Left lung (tissue), 10 donors: ENCODE data around the gene PNKD. TPM values are rescaled to one million over a fixed set of nuclear protein-coding genes. Genes with fewer than 3 reads are reported as not detected.

Source experiments
- ATAC-seq: fragments of 200-7000 bp; cut with Tn5 transposase; one replicate; pipeline ENCODE4 v1.9.1; 2020; ENCODE audit warnings: moderate library complexity
- DNase-seq, 4 donors: peaks; one replicate each; pipeline ENCODE4 v3.0.0-alpha.2; 2013 to 2020
- H3K27ac ChIP-seq, 2 donors: fragments of 200-600 bp; sonication (generic) in 1 of 2; one replicate each; pipeline versions ENCODE4 v1.5.0 to v1.8.0; 2020 to 2021
- H3K27me3 ChIP-seq, 2 donors: fragments of 200-600 bp; sonication (generic) in 1 of 2; one replicate each; pipeline versions ENCODE4 v1.5.0 to v1.8.0; 2020 to 2021
- H3K36me3 ChIP-seq, 2 donors: fragments of 200-600 bp; sonication (generic) in 1 of 2; one replicate each; pipeline versions ENCODE4 v1.5.0 to v1.8.0; 2020 to 2021
- H3K4me1 ChIP-seq, 2 donors: fragments of 200-600 bp; one replicate each; pipeline ENCODE4 v1.8.0; 2021
- H3K4me3 ChIP-seq, 2 donors: fragments of 200-600 bp; sonication (generic) in 1 of 2; one replicate each; pipeline versions ENCODE4 v1.5.0 to v1.8.0; 2020 to 2021; ENCODE audit warnings: mild to moderate bottlenecking in 1 of 2
- H3K9me3 ChIP-seq, 2 donors: fragments of 200-600 bp; sonication (generic) in 1 of 2; one replicate each; pipeline versions ENCODE4 v1.5.0 to v1.8.0; 2020 to 2021
- CTCF ChIP-seq, 2 donors: fragments of 200-600 bp; sonication (generic) in 1 of 2; IDR thresholded peaks; one replicate each; pipeline versions ENCODE4 v1.5.0 to v1.8.0; 2021; ENCODE audit warnings: antibody characterized with exemption in 2 of 2
- intact Hi-C, 2 donors: fragments of 100-400 bp; cut with DNase I; formaldehyde crosslinking; loops; one replicate each; pipeline versions ENCODE4 v1.11.2 to v1.14.2; 2022
- polyA plus RNA-seq, 6 donors: library from polyadenylated mRNA; unstranded; fragments of 120-200 nt; gene quantifications; one replicate each; pipeline ENCODE4 v1.2.1, GENCODE V29; 2013; ENCODE audit not compliant: insufficient read length in 6 of 6
- total RNA-seq, 2 donors: library from RNA; stranded (reverse); fragmentation: NEBNext Ultra II Directional; extraction: Animal tissue kit (Norgen Biotek cat#: 25700); gene quantifications; one replicate each; pipeline ENCODE4 v1.2.1, GENCODE V29; 2021
- donor health status: DM: no; HTN: yes; CAD: no.
- donor health status: DM: no; HTN: no; CAD: no.

PNKD gene
- total and polyA plus RNA-seq, 8 donors = 58.2 to 96.8 (median 62.4) TPM

GRCh38 chr2:218369330-218369729, 99.0 kb downstream of the PNKD start:
- Histone ChIP-seq H3K27me3 (no peaks in the 10 kb centered on the region), H3K4me3 (peak overlapping the region in 1 of 2 donors; percentile 50), H3K4me1 (peaks cover 24 to 71% of the 10 kb centered on the region in 2 donors), H3K36me3 (no peaks in the 10 kb centered on the region), H3K9me3 (peaks cover 0 to 6% of the 10 kb centered on the region in 2 donors), H3K27ac (peak overlapping the region; percentile 93 to 99)
- intact Hi-C loops = no loop called here
- DNase-seq (peak in 1 of 4 donors; percentile 64), ATAC-seq (peak; percentile 40)
- no peak for TF ChIP-seq CTCF (IDR thresholded peaks at IDR 0.05)

- Histone ChIP-seq H3K9me3 (peaks cover 0 to 6% of the 10 kb centered on the region in 2 donors), H3K27ac (peak overlapping the region; percentile 93 to 99), H3K4me3 (no peak overlapping the region), H3K27me3 (no peaks in the 10 kb centered on the region), H3K4me1 (peaks cover 24 to 67% of the 10 kb centered on the region in 2 donors), H3K36me3 (no peaks in the 10 kb centered on the region)
- ATAC-seq (peak; percentile 26), DNase-seq (peak in 2 of 4 donors; percentile 60 to 82)
- intact Hi-C loops = no loop called here
- TF ChIP-seq CTCF (IDR thresholded peaks at IDR 0.05) = no peak
These were observed 100.2 kb downstream of the PNKD start for GRCh38 chr2:218370410-218371063.

GRCh38 chr2:218371983-218372350, 101.6 kb downstream of the PNKD start:
- Histone ChIP-seq H3K36me3 (no peaks in the 10 kb centered on the region), H3K27me3 (no peaks in the 10 kb centered on the region), H3K27ac (peak overlapping the region; percentile 73 to 99), H3K4me3 (no peak overlapping the region), H3K9me3 (peaks cover 0 to 2% of the 10 kb centered on the region in 2 donors), H3K4me1 (peaks cover 24 to 63% of the 10 kb centered on the region in 2 donors)
- TF ChIP-seq CTCF (IDR thresholded peaks at IDR 0.05) = no peak
- intact Hi-C loops = no loop called here
- ATAC-seq (no peak), DNase-seq (no peak)

- Histone ChIP-seq H3K36me3 (no peaks in the 10 kb centered on the region), H3K4me1 (peaks cover 10 to 53% of the 10 kb centered on the region in 2 donors), H3K27ac (no peak overlapping the region), H3K27me3 (no peaks in the 10 kb centered on the region), H3K9me3 (no peaks in the 10 kb centered on the region), H3K4me3 (no peak overlapping the region)
- DNase-seq (no peak), ATAC-seq (no peak)
- TF ChIP-seq CTCF (IDR thresholded peaks at IDR 0.05) = no peak
- intact Hi-C loops = no loop called here
These were observed 104.5 kb downstream of the PNKD start for GRCh38 chr2:218374795-218375194.

- H3K36me3 ChIP-seq = no peaks in the 10 kb centered on the region
- intact Hi-C loops = no loop called here
- no peak for DNase-seq
- ATAC-seq = no peak
- H3K9me3 ChIP-seq = no peaks in the 10 kb centered on the region
- no peak for TF ChIP-seq CTCF (IDR thresholded peaks at IDR 0.05)
- H3K27me3 ChIP-seq = no peaks in the 10 kb centered on the region
- no peak overlapping the region for H3K27ac ChIP-seq
- no peak overlapping the region for H3K4me3 ChIP-seq
- peaks cover 5 to 49% of the 10 kb centered on the region in 2 donors for H3K4me1 ChIP-seq
These were observed 104.9 kb downstream of the PNKD start for GRCh38 chr2:218375212-218375611.
